ENCODE results near the gene MSANTD1.

MSANTD1 gene

DNA sequence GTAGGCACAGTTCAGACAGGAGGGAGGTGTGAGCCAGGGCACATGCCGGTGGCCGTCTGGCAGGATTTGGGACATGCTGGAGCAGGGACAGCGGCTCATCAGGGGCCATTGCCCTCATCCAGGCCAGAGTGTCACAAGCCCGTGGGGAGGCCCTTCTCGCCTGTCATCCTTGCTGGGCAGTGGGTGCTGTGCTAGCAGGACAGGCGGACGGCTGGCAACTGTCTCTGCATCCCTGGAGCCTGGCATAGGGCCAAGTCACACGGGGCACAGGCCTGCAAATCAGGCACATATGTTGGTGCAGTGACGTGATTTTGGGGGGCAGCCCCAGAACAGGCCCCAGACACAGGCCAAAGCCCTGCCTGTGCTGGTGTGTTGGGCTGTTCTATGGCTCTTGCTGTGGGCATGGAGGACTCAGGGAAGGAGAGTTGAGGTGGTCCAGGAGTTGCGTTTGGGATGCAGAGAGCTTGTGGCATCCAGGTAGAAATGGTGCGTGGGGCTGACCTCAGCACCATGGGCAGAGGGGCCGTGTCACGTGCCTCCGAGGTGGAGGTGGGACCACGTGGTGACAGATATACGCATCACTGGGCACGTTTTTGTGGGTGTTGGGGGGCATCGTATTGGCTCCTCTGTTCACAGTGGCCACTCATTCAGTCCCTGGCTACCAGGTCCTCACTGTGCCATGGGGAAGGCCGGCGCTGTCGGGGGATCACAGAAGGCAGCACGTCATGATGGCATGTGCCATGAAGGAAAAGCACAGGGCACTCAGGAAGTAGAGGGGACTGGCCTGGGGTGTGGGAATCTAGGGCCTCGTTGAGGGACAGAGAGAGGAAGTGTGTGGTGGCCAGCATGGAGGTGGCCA, 14.6 kb upstream of the MSANTD1 start:
- DNase-seq, result no peak

DNA sequence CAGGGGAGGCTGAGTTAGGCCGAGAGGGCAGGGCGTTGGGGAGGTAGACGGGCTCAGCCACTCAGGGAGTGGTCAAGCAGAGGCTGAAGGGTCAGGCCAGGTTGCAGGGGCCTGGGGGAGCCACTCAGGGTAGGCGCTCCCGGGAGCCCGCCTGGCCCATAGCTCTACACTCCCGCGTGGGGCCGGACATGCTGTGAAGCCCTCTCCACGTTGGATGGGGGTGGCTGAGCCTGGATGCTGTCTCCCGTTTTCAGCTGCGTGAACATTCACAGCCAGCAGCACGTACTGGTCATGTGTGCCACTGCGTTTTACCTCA, 14.0 kb upstream of the MSANTD1 start:
- no peak for DNase-seq

DNA sequence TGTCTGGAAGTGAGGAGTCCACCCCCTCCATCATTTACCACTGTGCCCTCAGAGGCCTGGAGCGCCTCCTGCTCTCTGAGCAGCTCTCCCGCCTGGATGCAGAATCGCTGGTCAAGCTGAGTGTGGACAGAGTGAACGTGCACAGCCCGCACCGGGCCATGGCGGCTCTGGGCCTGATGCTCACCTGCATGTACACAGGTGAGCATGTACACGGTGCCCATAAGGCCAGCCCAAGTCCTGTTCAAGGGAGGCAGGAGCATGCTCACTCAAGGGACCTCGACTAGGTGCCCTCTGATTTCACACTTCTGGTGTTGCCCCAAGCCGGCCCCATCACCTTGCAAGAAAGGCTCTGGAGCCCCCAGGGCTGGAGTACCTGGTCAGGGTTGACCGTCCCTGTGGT, 13.4 kb upstream of the MSANTD1 start:
- no peak for DNase-seq

DNA sequence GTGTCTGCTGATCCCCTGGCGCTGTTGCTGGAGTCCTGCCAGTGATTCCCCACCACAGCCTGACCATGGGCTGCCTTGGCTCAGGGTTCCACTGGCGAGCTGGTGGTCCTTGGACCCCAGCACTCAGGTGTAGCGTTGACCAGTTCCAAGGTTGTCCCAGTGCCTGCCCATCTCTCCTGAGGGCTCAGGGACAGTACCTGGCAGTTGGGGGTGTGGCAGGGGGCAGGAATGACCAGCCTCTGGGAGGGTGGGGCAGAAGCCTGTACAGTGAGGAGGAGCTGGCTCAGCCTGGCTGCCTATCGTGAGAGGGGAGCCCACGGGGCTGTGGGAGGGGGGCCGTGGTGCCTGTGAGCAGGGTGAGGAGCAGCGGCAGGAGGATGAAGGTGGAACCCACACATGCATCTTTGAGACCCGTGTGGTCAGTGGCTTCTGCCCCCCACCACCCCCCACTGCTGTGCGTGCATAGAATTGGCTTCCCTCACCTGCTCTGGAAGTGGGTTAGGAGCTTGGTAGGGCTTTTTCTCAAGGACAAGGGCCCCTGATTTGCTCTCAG, 12.6 kb upstream of the MSANTD1 start:
- no peak for DNase-seq

GRCh38 chr4:3237266-3237665, 11.7 kb upstream of the MSANTD1 start:
- no peak for DNase-seq

- DNase-seq, result no peak
These were observed 11.0 kb upstream of the MSANTD1 start for GRCh38 chr4:3237712-3238560.

DNA sequence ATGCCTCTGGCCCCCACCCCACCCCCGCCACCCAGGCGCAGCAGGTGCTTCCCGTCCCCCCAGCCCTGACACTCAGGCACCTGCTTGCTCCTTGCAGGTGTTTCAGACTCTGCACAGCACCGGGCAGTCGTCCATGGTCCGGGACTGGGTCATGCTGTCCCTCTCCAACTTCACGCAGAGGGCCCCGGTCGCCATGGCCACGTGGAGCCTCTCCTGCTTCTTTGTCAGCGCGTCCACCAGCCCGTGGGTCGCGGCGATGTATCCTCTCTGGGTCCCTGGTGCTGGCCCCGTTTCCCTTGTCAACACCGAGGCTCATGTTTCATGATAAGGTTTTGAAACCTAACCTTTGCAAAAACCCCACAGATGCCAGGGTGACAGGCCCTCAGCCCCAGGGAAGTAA, 10.2 kb upstream of the MSANTD1 start:
- DNase-seq, result no peak

DNA sequence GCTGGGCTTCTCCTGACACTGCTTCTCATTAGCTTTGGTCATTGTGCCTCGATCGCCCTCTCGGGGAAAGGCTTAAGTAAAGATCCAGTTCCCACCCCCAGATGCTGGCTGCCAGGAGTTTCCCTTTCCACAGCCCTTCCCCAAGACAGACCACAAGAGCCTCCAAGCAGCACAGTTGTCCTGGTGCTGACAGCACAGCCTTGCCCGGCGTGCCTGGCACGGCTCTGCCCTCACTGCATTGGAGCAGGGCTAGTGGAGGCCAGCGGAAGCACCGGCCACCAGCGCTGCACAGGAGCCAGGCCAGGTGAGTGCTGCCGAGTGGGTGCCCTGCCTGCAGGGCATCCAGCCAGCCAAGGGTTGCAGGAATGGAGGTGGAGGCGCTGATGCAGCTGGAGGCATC, 9.7 kb upstream of the MSANTD1 start:
- DNase-seq, result no peak

DNA sequence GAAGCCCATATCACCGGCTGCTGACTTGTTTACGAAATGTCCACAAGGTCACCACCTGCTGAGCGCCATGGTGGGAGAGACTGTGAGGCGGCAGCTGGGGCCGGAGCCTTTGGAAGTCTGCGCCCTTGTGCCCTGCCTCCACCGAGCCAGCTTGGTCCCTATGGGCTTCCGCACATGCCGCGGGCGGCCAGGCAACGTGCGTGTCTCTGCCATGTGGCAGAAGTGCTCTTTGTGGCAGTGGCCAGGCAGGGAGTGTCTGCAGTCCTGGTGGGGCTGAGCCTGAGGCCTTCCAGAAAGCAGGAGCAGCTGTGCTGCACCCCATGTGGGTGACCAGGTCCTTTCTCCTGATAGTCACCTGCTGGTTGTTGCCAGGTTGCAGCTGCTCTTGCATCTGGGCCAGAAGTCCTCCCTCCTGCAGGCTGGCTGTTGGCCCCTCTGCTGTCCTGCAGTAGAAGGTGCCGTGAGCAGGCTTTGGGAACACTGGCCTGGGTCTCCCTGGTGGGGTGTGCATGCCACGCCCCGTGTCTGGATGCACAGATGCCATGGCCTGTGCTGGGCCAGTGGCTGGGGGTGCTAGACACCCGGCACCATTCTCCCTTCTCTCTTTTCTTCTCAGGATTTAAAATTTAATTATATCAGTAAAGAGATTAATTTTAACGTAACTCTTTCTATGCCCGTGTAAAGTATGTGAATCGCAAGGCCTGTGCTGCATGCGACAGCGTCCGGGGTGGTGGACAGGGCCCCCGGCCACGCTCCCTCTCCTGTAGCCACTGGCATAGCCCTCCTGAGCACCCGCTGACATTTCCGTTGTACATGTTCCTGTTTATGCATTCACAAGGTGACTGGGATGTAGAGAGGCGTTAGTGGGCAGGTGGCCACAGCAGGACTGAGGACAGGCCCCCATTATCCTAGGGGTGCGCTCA, 8.7 kb upstream of the MSANTD1 start:
- no peak for DNase-seq

GRCh38 chr4:3240936-3241522, 7.9 kb upstream of the MSANTD1 start:
- no peak for DNase-seq

GRCh38 chr4:3241898-3242524, 6.9 kb upstream of the MSANTD1 start:
- no peak for DNase-seq

DNA sequence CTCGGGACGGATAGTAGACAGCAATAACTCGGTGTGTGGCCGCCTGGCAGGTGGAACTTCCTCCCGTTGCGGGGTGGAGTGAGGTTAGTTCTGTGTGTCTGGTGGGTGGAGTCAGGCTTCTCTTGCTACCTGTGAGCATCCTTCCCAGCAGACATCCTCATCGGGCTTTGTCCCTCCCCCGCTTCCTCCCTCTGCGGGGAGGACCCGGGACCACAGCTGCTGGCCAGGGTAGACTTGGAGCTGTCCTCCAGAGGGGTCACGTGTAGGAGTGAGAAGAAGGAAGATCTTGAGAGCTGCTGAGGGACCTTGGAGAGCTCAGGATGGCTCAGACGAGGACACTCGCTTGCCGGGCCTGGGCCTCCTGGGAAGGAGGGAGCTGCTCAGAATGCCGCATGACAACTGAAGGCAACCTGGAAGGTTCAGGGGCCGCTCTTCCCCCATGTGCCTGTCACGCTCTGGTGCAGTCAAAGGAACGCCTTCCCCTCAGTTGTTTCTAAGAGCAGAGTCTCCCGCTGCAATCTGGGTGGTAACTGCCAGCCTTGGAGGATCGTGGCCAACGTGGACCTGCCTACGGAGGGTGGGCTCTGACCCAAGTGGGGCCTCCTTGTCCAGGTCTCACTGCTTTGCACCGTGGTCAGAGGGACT, 5.7 kb upstream of the MSANTD1 start:
- DNase-seq, result no peak

- no peak for DNase-seq
These were observed 5.0 kb upstream of the MSANTD1 start for GRCh38 chr4:3244002-3244401.

- DNase-seq, result no peak
These were observed 4.2 kb upstream of the MSANTD1 start for GRCh38 chr4:3244747-3245146.

DNA sequence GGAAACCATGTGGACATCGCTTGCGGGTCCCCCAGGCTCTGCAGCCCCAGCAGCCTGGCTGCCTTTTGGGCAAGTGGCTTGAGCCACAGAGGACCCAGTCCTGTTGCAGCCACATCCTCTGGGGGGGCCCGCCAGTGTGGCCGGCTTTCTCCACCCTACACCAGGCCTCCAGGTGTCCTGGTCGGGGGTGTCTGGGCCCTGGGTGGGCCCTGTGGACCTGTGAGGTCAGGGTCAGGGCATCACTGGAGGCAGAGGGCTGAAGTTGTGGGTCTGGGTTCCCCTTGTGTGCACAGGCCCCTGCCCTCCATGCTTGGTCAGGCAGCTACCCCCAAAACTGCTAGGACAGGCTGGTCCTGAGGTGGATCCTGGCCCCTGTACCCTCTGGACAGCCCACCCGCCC, 3.3 kb upstream of the MSANTD1 start:
- no peak for DNase-seq

GRCh38 chr4:3246458-3247398, 2.2 kb upstream of the MSANTD1 start:
- no peak for DNase-seq

DNA sequence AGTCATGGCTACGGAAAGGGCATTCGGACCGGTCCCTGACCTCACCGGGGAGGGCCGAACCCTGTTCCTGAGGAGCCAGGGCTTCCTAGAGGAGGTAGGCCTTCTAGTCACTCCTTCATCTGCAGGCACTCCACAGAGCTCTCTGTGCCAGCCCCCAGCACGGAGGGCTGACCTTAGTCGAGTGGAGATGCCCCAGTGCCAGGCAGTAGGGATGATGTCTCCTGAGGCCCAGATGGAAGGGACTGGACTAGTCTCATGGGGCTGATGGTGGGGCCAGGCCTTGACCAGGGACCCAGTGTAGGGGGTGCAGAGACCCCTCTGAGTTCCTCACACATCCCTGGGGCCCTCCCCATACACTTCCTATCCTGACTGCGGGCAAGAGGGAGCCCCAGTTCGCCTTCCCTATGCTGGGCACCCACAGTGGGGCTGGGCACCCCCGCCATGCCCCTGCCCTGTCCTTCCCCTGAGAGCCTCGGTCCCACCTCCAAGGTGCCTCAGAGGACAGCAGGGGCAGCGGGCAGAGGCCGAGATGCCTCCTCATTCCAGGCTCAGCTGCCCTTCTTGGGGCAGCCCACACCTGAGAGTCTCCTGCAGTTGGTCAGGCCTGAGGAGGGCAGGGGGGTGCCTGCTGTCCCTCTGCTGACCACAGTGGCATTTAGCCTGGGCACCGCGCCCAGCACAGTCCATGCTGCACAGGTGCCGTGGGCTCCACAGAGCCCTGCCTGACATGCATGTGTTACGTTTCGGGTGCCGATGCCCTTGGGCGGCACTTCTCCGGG, 1.4 kb upstream of the MSANTD1 start:
- DNase-seq, result no peak

DNA sequence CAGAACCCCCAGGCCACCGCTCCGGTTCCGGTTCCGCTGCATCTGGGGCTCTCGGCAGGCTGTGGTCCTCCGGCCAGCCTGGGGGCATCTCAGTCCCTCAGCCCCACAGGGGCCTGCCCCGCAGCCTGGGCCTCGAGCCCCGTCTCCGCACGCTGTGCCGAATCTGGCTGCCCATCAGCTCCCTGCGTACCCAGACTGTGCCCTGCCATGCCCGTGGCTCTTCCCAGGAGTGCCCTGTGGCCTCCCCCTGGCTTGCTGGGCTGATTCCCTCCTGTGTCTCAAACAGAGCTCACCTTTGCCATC, 830 bp upstream of the MSANTD1 start:
- no peak for DNase-seq

DNA sequence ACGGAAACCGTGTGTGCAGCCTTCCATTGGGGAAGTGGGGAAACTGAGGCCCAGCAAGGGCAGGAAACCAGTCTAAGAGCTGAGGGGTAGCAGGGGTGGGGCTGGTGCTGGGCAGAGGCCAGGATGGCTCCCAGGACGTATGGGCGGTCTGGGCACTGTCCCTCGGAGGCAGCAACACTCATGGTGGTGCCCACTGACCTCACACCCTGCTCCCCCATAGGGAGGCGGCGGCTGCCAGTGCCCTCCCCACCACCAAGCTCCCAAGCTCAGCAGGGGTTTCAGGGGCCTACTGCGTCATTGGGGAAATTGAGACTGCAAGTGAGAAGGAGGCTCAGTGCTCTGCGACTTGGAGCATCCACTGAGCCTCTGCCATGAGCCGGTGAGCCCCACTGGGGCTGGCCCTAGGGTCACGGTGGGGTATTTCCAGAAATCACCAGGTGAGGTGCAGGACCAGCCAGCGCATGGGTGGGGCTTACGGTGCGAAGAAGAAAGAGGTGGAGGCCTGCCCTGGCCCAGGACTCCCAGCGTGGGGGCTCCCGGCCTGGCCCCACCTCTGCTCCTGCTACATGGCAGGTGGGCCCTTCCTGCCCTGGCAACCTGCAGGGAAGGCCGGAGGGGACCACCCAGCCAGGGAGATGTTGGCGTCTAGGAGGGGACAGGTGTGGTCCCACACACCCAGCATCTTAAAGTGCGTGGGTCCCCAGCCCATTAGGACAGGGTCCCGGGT, 915 bp downstream of the MSANTD1 start:
- DNase-seq, result no peak
